HG03378 (cell line): ENCODE measurements around the gene ETFRF1.

Experiments
- ATAC-seq: cut with Tn5 transposase; IDR thresholded peaks from one replicate; pipeline ENCODE4 v1.9.1; 2021; ENCODE audit warnings: mild to moderate bottlenecking, moderate library complexity; ENCODE audit not compliant: unreplicated experiment

The ETFRF1 gene

DNA sequence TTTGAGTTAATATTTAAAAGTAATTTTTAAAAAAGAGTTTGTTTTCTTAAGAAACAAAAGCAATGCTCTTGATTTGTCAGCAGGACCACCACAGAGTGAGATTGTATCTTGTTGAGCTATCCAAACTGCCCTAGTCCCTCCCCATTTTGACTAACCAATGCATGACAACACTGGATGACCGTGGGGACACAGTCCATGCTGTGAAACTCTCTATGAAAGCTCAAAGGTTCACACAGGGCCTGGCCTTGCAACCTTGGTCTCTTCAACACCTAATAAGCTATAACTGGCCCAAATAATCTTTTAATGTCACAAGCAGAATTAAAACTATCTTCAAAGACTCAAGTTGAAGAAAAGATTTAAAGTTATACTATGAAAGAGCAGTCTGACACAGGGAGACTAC lies 13.5 kb downstream of the ETFRF1 start:
- no peak for ATAC-seq

DNA sequence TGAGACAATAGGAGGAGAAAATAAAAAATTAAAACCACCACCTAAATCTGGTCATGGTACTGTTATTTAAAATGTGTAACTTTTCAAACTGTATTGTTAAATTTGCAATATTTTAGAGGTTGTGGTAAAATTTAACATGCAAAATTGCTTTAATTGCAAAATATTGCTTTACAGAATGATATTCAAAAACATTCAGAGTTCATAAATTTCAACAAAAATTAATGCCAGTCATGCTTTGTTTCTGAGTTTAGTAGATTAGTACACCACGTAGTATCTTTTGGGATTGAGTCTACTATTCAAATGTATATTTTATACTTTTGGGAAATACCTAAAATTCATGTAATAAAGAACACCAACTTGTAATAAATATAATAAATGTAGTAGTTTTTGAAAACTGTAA lies 18.3 kb downstream of the ETFRF1 start:
- ATAC-seq = no peak

DNA sequence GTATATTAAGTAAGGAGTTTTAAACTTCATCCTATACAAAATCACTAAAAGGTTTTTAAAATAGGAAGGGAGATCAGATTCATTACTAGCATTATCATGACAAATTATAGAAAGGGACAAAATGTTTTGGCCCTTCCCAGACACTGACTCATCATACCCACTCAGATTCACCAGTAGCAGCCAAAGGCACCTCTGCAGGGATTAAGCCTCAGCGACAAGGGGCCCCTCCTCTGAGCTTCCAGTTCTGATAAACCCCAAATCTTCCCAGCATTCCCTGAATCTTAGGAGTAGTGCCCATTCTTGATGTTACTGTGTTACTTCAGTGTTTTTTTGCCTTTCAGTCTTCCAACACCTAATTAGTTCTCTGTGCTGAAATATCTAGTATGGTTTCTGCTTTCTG lies 41.2 kb downstream of the ETFRF1 start:
- ATAC-seq = no peak

GRCh38 chr12:25236626-25237025 lies 41.6 kb downstream of the ETFRF1 start:
- no peak for ATAC-seq

GRCh38 chr12:25241167-25242020 lies 46.4 kb downstream of the ETFRF1 start:
- ATAC-seq = peak; percentile 64

DNA sequence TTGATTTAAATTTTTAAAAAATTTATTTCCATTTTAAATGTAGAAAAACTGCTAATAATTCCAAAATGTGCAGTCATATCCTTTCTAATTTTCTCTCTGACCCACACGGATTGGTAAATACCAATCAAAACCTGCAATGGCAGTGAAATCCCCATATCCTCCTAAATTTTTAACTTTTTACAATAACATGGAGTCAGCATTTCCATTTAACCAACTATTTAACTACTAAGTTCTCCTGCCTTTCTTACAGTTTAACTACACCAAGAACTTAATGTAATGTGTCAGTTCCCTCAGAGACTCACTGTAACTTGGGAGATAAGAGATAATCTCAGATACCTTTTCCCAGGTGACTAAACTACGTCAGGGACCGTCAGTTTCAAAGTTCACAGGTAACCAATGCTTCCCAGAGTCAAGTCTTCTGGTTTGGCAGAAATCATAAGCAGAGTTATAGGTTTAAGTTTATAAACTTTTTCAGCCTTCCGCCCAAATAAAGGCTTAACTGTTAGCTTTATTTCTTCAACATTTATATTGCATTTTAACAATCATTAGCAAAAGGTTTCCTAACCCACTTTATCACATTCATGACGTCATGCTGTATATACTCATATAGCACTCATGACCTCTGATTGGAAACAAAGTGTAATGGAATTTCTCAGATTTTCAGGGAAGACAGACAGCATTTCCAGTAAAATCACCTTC lies 48.1 kb downstream of the ETFRF1 start:
- no peak for ATAC-seq

- ATAC-seq = no peak
Measured at GRCh38 chr12:25243680-25243990, 48.6 kb downstream of the ETFRF1 start.

DNA sequence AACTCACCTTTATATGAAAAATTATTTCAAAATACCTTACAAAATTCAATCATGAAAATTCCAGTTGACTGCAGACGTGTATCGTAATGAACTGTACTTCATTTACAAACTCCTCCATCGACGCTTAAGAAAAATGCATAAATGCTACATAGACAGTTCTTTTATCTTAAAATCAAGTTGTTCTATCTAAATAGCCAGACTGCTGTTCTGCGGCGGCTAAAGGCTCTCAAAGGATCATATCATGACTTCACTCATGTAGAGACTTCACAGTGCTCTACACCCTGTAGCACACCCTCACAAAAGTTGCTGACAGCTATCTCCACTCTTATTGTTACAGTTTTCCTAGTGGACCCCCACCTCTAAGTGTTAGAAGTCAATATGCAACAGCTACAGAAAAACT lies 50.5 kb downstream of the ETFRF1 start:
- no peak for ATAC-seq

DNA sequence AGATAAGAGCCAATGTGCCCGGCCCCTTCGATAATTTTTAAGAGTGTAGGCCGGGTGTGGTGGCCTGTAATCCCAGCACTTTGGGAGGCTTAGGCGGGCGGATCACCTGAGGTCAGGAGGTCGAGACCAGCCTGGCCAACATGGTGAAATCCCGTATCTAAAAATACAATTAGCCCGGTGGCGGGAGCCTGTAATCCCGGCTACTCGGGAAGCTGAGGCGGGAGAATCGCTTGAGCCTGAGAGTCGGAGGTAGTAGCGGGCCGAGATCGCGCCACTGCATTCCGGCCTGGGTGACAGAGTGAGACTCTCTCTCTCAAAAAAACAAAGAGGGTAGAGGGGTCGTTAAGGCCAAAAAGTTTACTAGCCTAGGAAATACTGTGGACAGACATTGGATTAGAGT lies 53.1 kb downstream of the ETFRF1 start:
- ATAC-seq = no peak

- no peak for ATAC-seq
Measured at GRCh38 chr12:25248732-25249131, 53.7 kb downstream of the ETFRF1 start.

GRCh38 chr12:25249931-25250738 lies 55.1 kb downstream of the ETFRF1 start:
- ATAC-seq = no peak

- ATAC-seq = peak; percentile 69
Measured at GRCh38 chr12:25250744-25251730, 56.0 kb downstream of the ETFRF1 start, which contains the start of gene KRAS. Gene KRAS, minus strand, starts transcription at chr12:25250929.

DNA sequence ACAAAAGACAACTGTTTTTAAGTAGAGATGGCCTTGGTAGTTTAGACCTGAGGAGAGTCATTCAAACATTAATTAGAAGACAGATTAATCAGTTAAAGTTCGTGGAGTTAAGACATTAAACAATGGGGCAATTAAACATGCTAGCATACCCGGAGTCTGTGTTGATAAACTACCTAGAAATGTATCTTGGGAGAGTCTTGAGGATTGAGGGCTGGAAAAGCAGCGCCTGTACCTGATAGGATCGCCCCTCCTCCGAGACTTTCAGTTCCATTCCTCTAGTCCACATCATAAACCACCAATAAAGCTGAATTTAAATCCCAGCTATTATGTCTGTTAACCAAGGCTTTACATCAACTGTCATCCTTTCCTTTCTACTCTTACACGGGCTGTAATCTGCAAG lies 56.7 kb downstream of the ETFRF1 start:
- ATAC-seq = no peak

- ATAC-seq = no peak
Measured at GRCh38 chr12:25252946-25253345, 57.9 kb downstream of the ETFRF1 start.

- ATAC-seq = no peak
Measured at GRCh38 chr12:25253371-25254068, 58.5 kb downstream of the ETFRF1 start.

- no peak for ATAC-seq
Measured at GRCh38 chr12:25254271-25254880, 59.3 kb downstream of the ETFRF1 start.
